Ovary (tissue), 9 donors: ENCODE results near the gene NPHP1. TPM values are rescaled to one million over a fixed set of nuclear protein-coding genes. Genes with fewer than 3 reads are reported as not detected.

ENCODE experiments used
- DNase-seq, 5 donors: peaks; one replicate each; pipeline ENCODE4 v3.0.0-alpha.2; 2019 to 2020
- H3K27ac ChIP-seq, 2 donors: fragments of 200-600 bp; one replicate each; pipeline versions ENCODE4 v1.5.1 to v1.8.0; 2019 to 2022
- H3K27me3 ChIP-seq: fragments of 200-600 bp; one replicate; pipeline ENCODE4 v1.8.0; 2022
- H3K36me3 ChIP-seq: fragments of 200-600 bp; sonication (generic); one replicate; pipeline ENCODE4 v1.5.1; 2019
- H3K4me1 ChIP-seq: one replicate; pipeline ENCODE4 v1.8.1; 2013; ENCODE audit warnings: mild to moderate bottlenecking, moderate library complexity; ENCODE audit not compliant: insufficient read depth
- H3K4me3 ChIP-seq: fragments of 200-600 bp; sonication (generic); one replicate; pipeline ENCODE4 v1.5.1; 2017
- H3K9me3 ChIP-seq, 2 donors: fragments of 200-600 bp in 1 of 2; sonication (generic) in 1 of 2; one replicate each; pipeline versions ENCODE4 v1.5.1 to v1.8.1; 2013 to 2019; ENCODE audit warnings: mild to moderate bottlenecking in 1 of 2, moderate library complexity in 1 of 2
- EP300 ChIP-seq: sonication (generic); formaldehyde crosslinking; IDR thresholded peaks from one replicate; pipeline ENCODE4 v1.6.1; 2017; ENCODE audit warnings: antibody characterized with exemption
- POLR2A ChIP-seq: fragments of 450-650 bp; IDR thresholded peaks from one replicate; pipeline ENCODE4 v1.6.1; 2017; ENCODE audit warnings: antibody characterized with exemption, mild to moderate bottlenecking, moderate library complexity
- WGBS, 3 donors: extraction: QIAGEN DNeasy Blood & Tissue Kit in 1 of 3; methylation state at CpG; one replicate each; pipeline versions ENCODE4 v1.1.5 to v1.1.7; 2013 to 2017; 5-methylcytosine and 5-hydroxymethylcytosine counted together
- intact Hi-C, 4 donors: fragments of 100-400 bp; cut with DNase I; formaldehyde crosslinking; loops; one replicate each; pipeline versions ENCODE4 v1.11.0 to v1.15.1; 2022 to 2023
- polyA plus RNA-seq, 2 donors: library from polyadenylated mRNA; stranded (reverse); fragments of 200-250 nt in 1 of 2; fragments of 350-450 nt in 1 of 2; fragmentation: Illumina TruSeq in 1 of 2; extraction: RNeasy Lipid Tissue Mini Kit (QIAGEN cat#74804) in 1 of 2; gene quantifications; one replicate each; pipeline ENCODE4 v1.2.3, GENCODE V29; 2013 to 2014
- total RNA-seq, 7 donors: library from RNA; depleted of rRNA in 2 of 7; stranded (reverse); fragments of >200 nt in 2 of 7; fragmentation: NEBNext Ultra II Directional in 3 of 7; extraction: Animal tissue kit (Norgen Biotek cat#: 25700) in 3 of 7; gene quantifications; one replicate each; pipeline versions ENCODE4 v1.1.0 to v1.2.4, GENCODE V29; 2016 to 2023
- TF ChIP-seq, protein P1 (sequence below), 3 donors: fragments of 450-650 bp in 2 of 3; fragments of 200-600 bp in 1 of 3; IDR thresholded peaks; one replicate each; pipeline versions ENCODE4 v1.5.1 to v1.8.0; 2016 to 2022; ENCODE audit warnings: antibody characterized with exemption in 3 of 3, mild to moderate bottlenecking in 1 of 3
- donor health status: DM: no; HTN: no; CAD: no; lungs with moderate emphysema.
- donor health status: DM: no; HTN: no; CAD: no.
- donor health status: Bipolar disorder and iron deficiency.
- donor health status: DM: yes; HTN: yes; CAD: no.
- donor health status: DM: no; HTN: no; CAD: no.
- donor health status: DM: yes; HTN: yes; CAD: no.

NPHP1 gene
- total and polyA plus RNA-seq, 9 donors, result 4.2 to 21.6 (median 6.1) TPM

DNA sequence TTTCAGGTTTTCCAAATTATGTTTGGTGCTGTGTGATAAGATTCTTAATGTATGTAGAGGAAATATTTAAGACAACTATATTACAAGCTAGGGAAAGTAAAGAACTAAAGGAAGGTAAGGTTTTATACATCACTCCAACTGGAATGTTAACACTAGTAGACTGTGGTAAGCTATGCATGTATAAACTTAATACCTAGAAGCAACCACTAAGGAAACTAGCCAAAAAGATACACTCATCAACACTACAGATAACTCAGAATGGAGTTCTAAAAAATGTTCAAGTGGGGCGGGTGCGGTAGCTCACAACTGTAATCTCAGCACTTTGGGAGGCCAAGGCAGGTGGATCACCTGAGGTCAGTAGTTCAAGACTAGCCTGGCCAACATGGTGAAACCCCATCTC, 51.4 kb downstream of the NPHP1 start:
- TF ChIP-seq EP300, result no peak
- TF ChIP-seq, protein P1, sequence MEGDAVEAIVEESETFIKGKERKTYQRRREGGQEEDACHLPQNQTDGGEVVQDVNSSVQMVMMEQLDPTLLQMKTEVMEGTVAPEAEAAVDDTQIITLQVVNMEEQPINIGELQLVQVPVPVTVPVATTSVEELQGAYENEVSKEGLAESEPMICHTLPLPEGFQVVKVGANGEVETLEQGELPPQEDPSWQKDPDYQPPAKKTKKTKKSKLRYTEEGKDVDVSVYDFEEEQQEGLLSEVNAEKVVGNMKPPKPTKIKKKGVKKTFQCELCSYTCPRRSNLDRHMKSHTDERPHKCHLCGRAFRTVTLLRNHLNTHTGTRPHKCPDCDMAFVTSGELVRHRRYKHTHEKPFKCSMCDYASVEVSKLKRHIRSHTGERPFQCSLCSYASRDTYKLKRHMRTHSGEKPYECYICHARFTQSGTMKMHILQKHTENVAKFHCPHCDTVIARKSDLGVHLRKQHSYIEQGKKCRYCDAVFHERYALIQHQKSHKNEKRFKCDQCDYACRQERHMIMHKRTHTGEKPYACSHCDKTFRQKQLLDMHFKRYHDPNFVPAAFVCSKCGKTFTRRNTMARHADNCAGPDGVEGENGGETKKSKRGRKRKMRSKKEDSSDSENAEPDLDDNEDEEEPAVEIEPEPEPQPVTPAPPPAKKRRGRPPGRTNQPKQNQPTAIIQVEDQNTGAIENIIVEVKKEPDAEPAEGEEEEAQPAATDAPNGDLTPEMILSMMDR (IDR thresholded peaks at IDR 0.05), result no peak
- TF ChIP-seq POLR2A, result no peak
- intact Hi-C loops, result no loop called here
- Histone ChIP-seq H3K9me3 (peaks cover 0 to 3% of the 10 kb centered on the region in 2 donors), H3K27me3 (no peaks in the 10 kb centered on the region), H3K27ac (no peak overlapping the region), H3K36me3 (no peaks in the 10 kb centered on the region), H3K4me1 (no peaks in the 10 kb centered on the region), H3K4me3 (no peak overlapping the region)
- WGBS, 3 donors, result 94 to 98% (median 95%) methylated on average over 2 of the region's 2 CpGs
- no peak for DNase-seq

- no peaks in the 10 kb centered on the region for H3K4me1 ChIP-seq
- H3K27ac ChIP-seq, result no peak overlapping the region
- H3K27me3 ChIP-seq, result no peaks in the 10 kb centered on the region
- peaks cover 0 to 3% of the 10 kb centered on the region in 2 donors for H3K9me3 ChIP-seq
- TF ChIP-seq EP300 (no peak), POLR2A (no peak)
- TF ChIP-seq, protein P1 (IDR thresholded peaks at IDR 0.05), result no peak
- no peak overlapping the region for H3K4me3 ChIP-seq
- no peaks in the 10 kb centered on the region for H3K36me3 ChIP-seq
- intact Hi-C loops, result no loop called here
- no peak for DNase-seq
- 80 to 83% (median 82%) methylated on average over 3 of the region's 3 CpGs for WGBS, 3 donors
Measured at GRCh38 chr2:110152943-110153342, 51.9 kb downstream of the NPHP1 start.

- WGBS, 3 donors, result 47 to 52% (median 50%) methylated on average over 6 of the region's 6 CpGs
- no peak for DNase-seq
- Histone ChIP-seq H3K27ac (no peak overlapping the region), H3K27me3 (no peaks in the 10 kb centered on the region), H3K4me1 (no peaks in the 10 kb centered on the region), H3K4me3 (no peak overlapping the region), H3K9me3 (peaks cover 0 to 3% of the 10 kb centered on the region in 2 donors), H3K36me3 (no peaks in the 10 kb centered on the region)
- intact Hi-C loops, result no loop called here
- TF ChIP-seq, protein P1 (IDR thresholded peaks at IDR 0.05), result no peak
- TF ChIP-seq POLR2A (no peak), EP300 (no peak)
Measured at GRCh38 chr2:110149330-110150220, 55.2 kb downstream of the NPHP1 start.

- Histone ChIP-seq H3K9me3 (no peaks in the 10 kb centered on the region), H3K4me1 (no peaks in the 10 kb centered on the region), H3K4me3 (no peak overlapping the region), H3K36me3 (no peaks in the 10 kb centered on the region), H3K27ac (no peak overlapping the region), H3K27me3 (no peaks in the 10 kb centered on the region)
- WGBS, 3 donors, result 93 to 97% (median 97%) methylated on average over 2 of the region's 2 CpGs
- no peak for DNase-seq
- TF ChIP-seq POLR2A (no peak), EP300 (no peak)
- TF ChIP-seq, protein P1 (IDR thresholded peaks at IDR 0.05), result no peak
- intact Hi-C loops, result no loop called here
Measured at GRCh38 chr2:110146945-110147332, 57.9 kb downstream of the NPHP1 start.
